K562 (cell line): ENCODE measurements around the gene NCOA1. TPM values are rescaled to one million over a fixed set of nuclear protein-coding genes. Genes with fewer than 3 reads are reported as not detected.

Source experiments
- ARNT ChIP-seq, 2 experiments: fragments of 450-650 bp; IDR thresholded peaks; 2 replicates each; pipeline ENCODE4 v1.6.1; 2016; ENCODE audit warnings: mild to moderate bottlenecking in 1 of 2
- BRD9 ChIP-seq: fragments of 450-650 bp; IDR thresholded peaks from 2 replicates; pipeline ENCODE4 v1.6.1; 2018; ENCODE audit warnings: low read depth; ENCODE audit not compliant: partially characterized antibody
- CREBBP ChIP-seq: IDR thresholded peaks from one replicate; pipeline ENCODE4 v1.6.1; 2012; ENCODE audit warnings: low read depth, mild to moderate bottlenecking, control low read depth, inconsistent platforms, low read length
- FOXJ3 ChIP-seq: sonication (generic); formaldehyde crosslinking; IDR thresholded peaks from 2 replicates; pipeline ENCODE4 v1.4.0; 2020; ENCODE audit warnings: mild to moderate bottlenecking, missing genetic modification reagents
- FOXK1 ChIP-seq: sonication (generic); formaldehyde crosslinking; IDR thresholded peaks from 2 replicates; pipeline ENCODE4 v1.8.0; 2022; ENCODE audit warnings: missing genetic modification reagents, mild to moderate bottlenecking, borderline replicate concordance
- GATAD2A ChIP-seq: fragments of 450-650 bp; IDR thresholded peaks from 2 replicates; pipeline ENCODE4 v1.6.1; 2017
- HDAC1 ChIP-seq, 2 experiments: fragments of 450-650 bp; IDR thresholded peaks; 2 replicates each; pipeline ENCODE4 v1.6.1; 2016 to 2017; ENCODE audit warnings: inconsistent platforms in 1 of 2, mild to moderate bottlenecking in 1 of 2, moderate library complexity in 1 of 2
- HES1 ChIP-seq: fragments of 450-650 bp; IDR thresholded peaks from 2 replicates; pipeline ENCODE4 v1.6.1; 2016; ENCODE audit warnings: low read depth, mild to moderate bottlenecking, moderate library complexity
- JUNB ChIP-seq: fragments of 450-650 bp; formaldehyde crosslinking; conservative IDR thresholded peaks from 2 replicates; pipeline ENCODE4 v1.4.0; 2020; ENCODE audit warnings: mild to moderate bottlenecking
- KHSRP ChIP-seq: fragments of 450-650 bp; IDR thresholded peaks from 2 replicates; pipeline ENCODE4 v1.6.1; 2017
- MYBL2 ChIP-seq, 2 experiments: fragments of 450-650 bp in 1 of 2; sonication (generic) in 1 of 2; formaldehyde crosslinking in 1 of 2; IDR thresholded peaks; 2 replicates each; pipeline versions ENCODE4 v1.6.1 to v1.8.1; 2017 to 2022; ENCODE audit warnings: borderline replicate concordance in 1 of 2, inconsistent platforms in 1 of 2, low read depth in 1 of 2, mild to moderate bottlenecking in 1 of 2, missing genetic modification reagents in 1 of 2, moderate library complexity in 1 of 2
- MYNN ChIP-seq, 2 experiments: sonication (generic); formaldehyde crosslinking in 1 of 2; IDR thresholded peaks; 2 replicates each; pipeline versions ENCODE4 v1.5.0 to v1.6.1; 2016 to 2020; ENCODE audit warnings: antibody characterized with exemption in 1 of 2, missing genetic modification reagents in 1 of 2
- NFRKB ChIP-seq: fragments of 450-650 bp; IDR thresholded peaks from 2 replicates; pipeline ENCODE4 v1.6.1; 2016; ENCODE audit warnings: low read depth
- NR3C1 ChIP-seq: sonication (generic); formaldehyde crosslinking; IDR thresholded peaks from 2 replicates; pipeline ENCODE4 v1.8.1; 2022; ENCODE audit warnings: missing genetic modification reagents
- PRMT5 ChIP-seq: sonication (generic); formaldehyde crosslinking; IDR thresholded peaks from 2 replicates; pipeline ENCODE4 v1.5.0; 2020; ENCODE audit warnings: missing genetic modification reagents
- SAFB2 ChIP-seq: fragments of 200-400 bp; formaldehyde crosslinking; IDR thresholded peaks from 2 replicates; pipeline ENCODE4 v1.6.1; 2018; ENCODE audit warnings: borderline replicate concordance, low read length, low read depth, moderate library complexity; ENCODE audit not compliant: severe bottlenecking
- SRSF1 ChIP-seq: fragments of 200-400 bp; formaldehyde crosslinking; IDR thresholded peaks from 2 replicates; pipeline ENCODE4 v1.6.1; 2017; ENCODE audit warnings: mild to moderate bottlenecking, low read depth, low read length, moderate library complexity
- TCF15 ChIP-seq: fragments of 250-450 bp; sonication (Bioruptor Pico); IDR thresholded peaks from 2 replicates; pipeline ENCODE4 v1.8.0; 2022; ENCODE audit warnings: moderate library complexity, mild to moderate bottlenecking, inconsistent platforms
- THRAP3 ChIP-seq: fragments of 450-650 bp; IDR thresholded peaks from 2 replicates; pipeline ENCODE4 v1.6.1; 2016; ENCODE audit warnings: mild to moderate bottlenecking, inconsistent platforms, borderline replicate concordance
- ZFP1 ChIP-seq: fragments of 450-650 bp; formaldehyde crosslinking; IDR thresholded peaks from 2 replicates; pipeline ENCODE4 v1.4.0; 2020; ENCODE audit warnings: mild to moderate bottlenecking, mixed read lengths
- ZNF551 ChIP-seq: fragments of 250-450 bp; sonication (Bioruptor Pico); IDR thresholded peaks from 2 replicates; pipeline ENCODE4 v1.5.0; 2021; ENCODE audit warnings: mild to moderate bottlenecking, moderate library complexity
- ZNF740 ChIP-seq, 3 experiments: fragments of 200-800 bp in 1 of 3; sonication (Bioruptor generic) in 1 of 3; sonication (generic) in 1 of 3; formaldehyde crosslinking in 1 of 3; IDR thresholded peaks; 2 replicates each; pipeline versions ENCODE4 v1.6.1 to v1.8.0; 2016 to 2022; ENCODE audit warnings: mild to moderate bottlenecking in 2 of 3, missing compliant biosample characterization in 2 of 3, missing genetic modification characterization in 2 of 3, missing genetic modification reagents in 1 of 3
- polyA plus RNA-seq, 8 experiments: library from polyadenylated mRNA; depleted of rRNA in 4 of 8; stranded (reverse) in 5 of 8; unstranded in 3 of 8; fragments of >200 nt; fragmentation: Nextera tagmentation in 2 of 8; fragmentation: Illumina TruSeq in 1 of 8; extraction: Ambion mirVana in 2 of 8; extraction: Trizol in 1 of 8; gene quantifications; 2 replicates each; pipeline versions ENCODE4 v1.2.1 to v1.2.3, GENCODE V29; 2011 to 2014; ENCODE audit warnings: inconsistent platforms in 1 of 8, missing spikeins in 1 of 8
- total RNA-seq, 7 experiments: library from RNA; depleted of rRNA in 6 of 7; stranded (reverse); fragments of >200 nt in 6 of 7; fragmentation: Illumina TruSeq in 2 of 7; extraction: Trizol in 2 of 7; gene quantifications; 2 replicates each; pipeline versions ENCODE4 v1.2.1 to v1.2.3, GENCODE V29; 2011 to 2021; ENCODE audit warnings: low replicate concordance in 1 of 7
- TF ChIP-seq, protein P1 (sequence below): fragments of 250-450 bp; sonication (Bioruptor Pico); IDR thresholded peaks from 2 replicates; pipeline ENCODE4 v1.9.0; 2021; ENCODE audit warnings: mild to moderate bottlenecking
- TF ChIP-seq, protein P2 (sequence below): fragments of 250-450 bp; sonication (Bioruptor Pico); IDR thresholded peaks from 2 replicates; pipeline ENCODE4 v1.4.0; 2020; ENCODE audit warnings: mild to moderate bottlenecking

NCOA1 gene
- total and polyA plus RNA-seq, 9 of the 15 experiments (the other 6 are each of a cell fraction or from before 2014, with no cell fraction given), result 4.9 to 25.7 (median 17.0) TPM

GRCh38 chr2:24792874-24793760 is 302.1 kb downstream of the NCOA1 start, which contains the start of the genes CENPO and PTRHD1 (continued):
- TF ChIP-seq SRSF1, result no peak
- TF ChIP-seq SAFB2, result no peak
- no peak for TF ChIP-seq PRMT5
- peak in 1 of 2 experiments; percentile 78; a peak in 2 of 4 replicates for TF ChIP-seq HDAC1 (IDR thresholded peaks at IDR 0.05)
- TF ChIP-seq GATAD2A, result 0 out of 2 replicates have a peak, but pooled peaks have one; percentile 26
- TF ChIP-seq FOXJ3 (CRISPR knock-in tag), result no peak
- no peak for TF ChIP-seq FOXK1
- TF ChIP-seq KHSRP, result no peak
- TF ChIP-seq, protein P1, sequence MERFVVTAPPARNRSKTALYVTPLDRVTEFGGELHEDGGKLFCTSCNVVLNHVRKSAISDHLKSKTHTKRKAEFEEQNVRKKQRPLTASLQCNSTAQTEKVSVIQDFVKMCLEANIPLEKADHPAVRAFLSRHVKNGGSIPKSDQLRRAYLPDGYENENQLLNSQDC (CRISPR knock-in tag), result no peak
- peak; percentile 94 for TF ChIP-seq MYBL2 (IDR thresholded peaks at IDR 0.05; ENCODE audit: low read depth)
- no peak for TF ChIP-seq MYBL2 (CRISPR knock-in tag; IDR thresholded peaks at IDR 0.05; ENCODE audit: borderline replicate concordance)
- TF ChIP-seq TCF15 (CRISPR knock-in tag), result no peak
- TF ChIP-seq NR3C1 (CRISPR knock-in tag), result no peak
- TF ChIP-seq, protein P2, sequence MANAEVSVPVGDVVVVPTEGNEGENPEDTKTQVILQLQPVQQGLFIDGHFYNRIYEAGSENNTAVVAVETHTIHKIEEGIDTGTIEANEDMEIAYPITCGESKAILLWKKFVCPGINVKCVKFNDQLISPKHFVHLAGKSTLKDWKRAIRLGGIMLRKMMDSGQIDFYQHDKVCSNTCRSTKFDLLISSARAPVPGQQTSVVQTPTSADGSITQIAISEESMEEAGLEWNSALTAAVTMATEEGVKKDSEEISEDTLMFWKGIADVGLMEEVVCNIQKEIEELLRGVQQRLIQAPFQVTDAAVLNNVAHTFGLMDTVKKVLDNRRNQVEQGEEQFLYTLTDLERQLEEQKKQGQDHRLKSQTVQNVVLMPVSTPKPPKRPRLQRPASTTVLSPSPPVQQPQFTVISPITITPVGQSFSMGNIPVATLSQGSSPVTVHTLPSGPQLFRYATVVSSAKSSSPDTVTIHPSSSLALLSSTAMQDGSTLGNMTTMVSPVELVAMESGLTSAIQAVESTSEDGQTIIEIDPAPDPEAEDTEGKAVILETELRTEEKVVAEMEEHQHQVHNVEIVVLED (CRISPR knock-in tag), result no peak
- peak; percentile 91 for TF ChIP-seq NFRKB
- TF ChIP-seq CREBBP, result no peak
- TF ChIP-seq ZNF740 (CRISPR knock-in tag; IDR thresholded peaks at IDR 0.05), result 0 out of 2 replicates have a peak, but pooled peaks have one; percentile 13
- TF ChIP-seq ZNF740 (tag; IDR thresholded peaks at IDR 0.05), result no peak
- 0 out of 4 replicates have a peak, but pooled peaks have one; percentile 17 to 60 for TF ChIP-seq ARNT (IDR thresholded peaks at IDR 0.05)
- no peak for TF ChIP-seq BRD9
- TF ChIP-seq MYNN (IDR thresholded peaks at IDR 0.05), result peak; percentile 72; the same call in 1 of the 2 replicates
- TF ChIP-seq MYNN (CRISPR knock-in tag; IDR thresholded peaks at IDR 0.05), result no peak
- TF ChIP-seq ZFP1 (CRISPR knock-in tag), result no peak
- no peak for TF ChIP-seq ZNF551 (CRISPR knock-in tag)
- no peak; the same call in 1 of the 2 replicates for TF ChIP-seq HES1
- no peak for TF ChIP-seq JUNB (CRISPR knock-in tag)
- no peak for TF ChIP-seq THRAP3
